Mesothelial cell of epicardium (in vitro differentiated cells): Measurements from ENCODE around the gene CADPS. TPM values are rescaled to one million over a fixed set of nuclear protein-coding genes. Genes with fewer than 3 reads are reported as not detected.

Source experiments
- DNase-seq, 2 experiments: peaks; one replicate each; pipeline ENCODE4 v3.0.0; 2021; ENCODE audit warnings: low spot score in 2 of 2; ENCODE audit not compliant: unreplicated experiment in 2 of 2
- H3K27ac Mint-ChIP-seq: 2 replicates; pipeline ENCODE4 v1.8.0; 2021; ENCODE audit warnings: mixed read lengths
- H3K27me3 Mint-ChIP-seq: 2 replicates; pipeline ENCODE4 v1.8.0; 2021; ENCODE audit warnings: low read depth, mixed read lengths
- H3K36me3 Mint-ChIP-seq: 2 replicates; pipeline ENCODE4 v1.8.0; 2021; ENCODE audit warnings: mixed read lengths
- H3K4me1 Mint-ChIP-seq: 2 replicates; pipeline ENCODE4 v1.8.0; 2021; ENCODE audit warnings: mixed read lengths
- H3K4me3 Mint-ChIP-seq: 2 replicates; pipeline ENCODE4 v1.8.0; 2021; ENCODE audit warnings: mild to moderate bottlenecking, moderate library complexity, mixed read lengths
- H3K9me3 Mint-ChIP-seq: 2 replicates; pipeline ENCODE4 v1.8.0; 2021; ENCODE audit warnings: mixed read lengths
- total RNA-seq: library from RNA; stranded (reverse); gene quantifications from 3 replicates; pipeline ENCODE4 v1.2.1, GENCODE V29; 2021
- TF ChIP-seq, protein P1 (sequence below): fragments of 200-600 bp; sonication (generic); IDR thresholded peaks from one replicate; pipeline ENCODE4 v1.5.0; 2021; ENCODE audit warnings: antibody characterized with exemption; ENCODE audit not compliant: unreplicated experiment

CADPS gene
- total RNA-seq, 1 donor from 2014 or later = 4.2 TPM

DNA sequence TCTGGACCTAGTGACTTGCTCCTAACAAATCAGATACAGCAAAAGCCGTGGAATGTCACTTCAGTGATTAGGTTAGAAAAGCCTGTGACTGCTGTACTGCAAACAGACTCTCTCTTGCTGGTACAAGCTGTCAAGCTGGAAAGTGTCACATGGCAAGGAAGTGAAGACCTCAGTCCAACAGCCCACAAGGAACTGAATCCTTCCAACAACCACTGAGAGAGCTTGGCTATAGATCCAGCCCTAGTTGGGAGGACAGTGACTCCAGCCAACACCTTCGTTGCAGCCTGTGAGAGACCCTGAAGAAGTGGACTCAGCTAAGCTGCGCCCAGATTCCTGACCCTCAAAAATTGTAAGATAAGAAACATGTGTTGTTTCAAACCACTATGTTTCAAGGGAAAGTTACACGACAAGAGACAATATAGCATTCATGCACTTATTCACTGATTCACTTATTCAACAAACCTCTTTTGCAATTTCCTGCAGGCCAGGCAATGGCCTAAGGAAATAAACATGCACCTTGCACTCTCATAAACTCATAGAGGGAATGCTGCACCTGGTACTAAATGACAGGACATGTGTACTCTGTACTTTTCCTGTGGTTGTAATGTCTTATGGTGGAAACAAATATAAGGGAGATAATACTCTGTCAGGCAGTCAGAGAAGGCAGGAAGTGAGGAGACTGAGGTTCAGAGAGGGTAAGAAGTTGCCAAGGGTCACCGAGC lies 142.9 kb downstream of the CADPS start:
- TF ChIP-seq, protein P1, sequence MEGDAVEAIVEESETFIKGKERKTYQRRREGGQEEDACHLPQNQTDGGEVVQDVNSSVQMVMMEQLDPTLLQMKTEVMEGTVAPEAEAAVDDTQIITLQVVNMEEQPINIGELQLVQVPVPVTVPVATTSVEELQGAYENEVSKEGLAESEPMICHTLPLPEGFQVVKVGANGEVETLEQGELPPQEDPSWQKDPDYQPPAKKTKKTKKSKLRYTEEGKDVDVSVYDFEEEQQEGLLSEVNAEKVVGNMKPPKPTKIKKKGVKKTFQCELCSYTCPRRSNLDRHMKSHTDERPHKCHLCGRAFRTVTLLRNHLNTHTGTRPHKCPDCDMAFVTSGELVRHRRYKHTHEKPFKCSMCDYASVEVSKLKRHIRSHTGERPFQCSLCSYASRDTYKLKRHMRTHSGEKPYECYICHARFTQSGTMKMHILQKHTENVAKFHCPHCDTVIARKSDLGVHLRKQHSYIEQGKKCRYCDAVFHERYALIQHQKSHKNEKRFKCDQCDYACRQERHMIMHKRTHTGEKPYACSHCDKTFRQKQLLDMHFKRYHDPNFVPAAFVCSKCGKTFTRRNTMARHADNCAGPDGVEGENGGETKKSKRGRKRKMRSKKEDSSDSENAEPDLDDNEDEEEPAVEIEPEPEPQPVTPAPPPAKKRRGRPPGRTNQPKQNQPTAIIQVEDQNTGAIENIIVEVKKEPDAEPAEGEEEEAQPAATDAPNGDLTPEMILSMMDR = no peak
- Mint-ChIP-seq H3K27me3 (peaks cover 30% of the 10 kb centered on the region), H3K4me1 (no peaks in the 10 kb centered on the region), H3K36me3 (no peaks in the 10 kb centered on the region), H3K27ac (no peak overlapping the region), H3K9me3 (no peaks in the 10 kb centered on the region), H3K4me3 (no peak overlapping the region)
- DNase-seq = no peak

DNA sequence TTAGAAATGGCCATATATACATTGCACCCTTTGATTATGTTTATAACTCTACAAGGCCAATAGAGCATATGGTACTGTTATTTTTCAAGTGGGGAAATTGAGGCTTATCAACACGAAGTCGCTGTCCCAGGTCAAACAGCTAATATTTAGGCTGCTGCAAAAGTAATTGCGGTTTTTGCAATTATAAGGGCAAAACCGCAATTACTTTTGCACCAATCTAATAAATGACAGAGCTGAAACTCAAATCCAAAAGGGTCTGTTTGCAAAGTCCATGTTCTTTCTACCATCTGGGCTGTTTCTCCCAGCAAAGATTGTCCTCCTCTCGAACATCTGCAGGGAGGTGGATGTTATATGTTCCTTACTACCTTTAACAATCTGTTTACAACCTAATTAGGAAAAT lies 147.2 kb downstream of the CADPS start:
- DNase-seq = no peak
- no peak overlapping the region for H3K4me3 Mint-ChIP-seq
- no peaks in the 10 kb centered on the region for H3K36me3 Mint-ChIP-seq
- H3K27me3 Mint-ChIP-seq = peaks cover 56% of the 10 kb centered on the region
- no peaks in the 10 kb centered on the region for H3K9me3 Mint-ChIP-seq
- H3K27ac Mint-ChIP-seq = no peak overlapping the region
- TF ChIP-seq, protein P1 = no peak
- no peaks in the 10 kb centered on the region for H3K4me1 Mint-ChIP-seq

DNA sequence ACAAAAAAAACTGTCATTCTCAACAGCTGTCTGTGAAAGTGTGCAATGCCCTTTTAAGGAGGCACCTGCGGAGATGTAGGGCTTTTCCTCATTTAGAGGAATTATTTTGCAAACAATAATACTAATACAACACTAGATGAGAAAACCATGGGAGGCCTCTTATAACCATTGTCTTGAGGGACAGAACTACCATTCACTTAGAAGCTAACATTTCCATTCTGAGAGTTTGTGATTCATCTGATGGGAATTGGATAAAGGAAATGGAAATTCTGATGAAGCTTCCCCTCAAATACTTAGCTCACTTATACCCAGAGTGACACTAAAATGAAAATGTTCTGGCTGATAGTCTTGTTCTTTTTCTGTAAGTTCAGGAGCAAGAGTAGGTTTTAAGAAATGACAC lies 147.7 kb downstream of the CADPS start:
- DNase-seq = no peak
- Mint-ChIP-seq H3K36me3 (no peaks in the 10 kb centered on the region), H3K9me3 (no peaks in the 10 kb centered on the region), H3K27me3 (peaks cover 56% of the 10 kb centered on the region), H3K27ac (no peak overlapping the region), H3K4me3 (no peak overlapping the region), H3K4me1 (no peaks in the 10 kb centered on the region)
- TF ChIP-seq, protein P1 = no peak

DNA sequence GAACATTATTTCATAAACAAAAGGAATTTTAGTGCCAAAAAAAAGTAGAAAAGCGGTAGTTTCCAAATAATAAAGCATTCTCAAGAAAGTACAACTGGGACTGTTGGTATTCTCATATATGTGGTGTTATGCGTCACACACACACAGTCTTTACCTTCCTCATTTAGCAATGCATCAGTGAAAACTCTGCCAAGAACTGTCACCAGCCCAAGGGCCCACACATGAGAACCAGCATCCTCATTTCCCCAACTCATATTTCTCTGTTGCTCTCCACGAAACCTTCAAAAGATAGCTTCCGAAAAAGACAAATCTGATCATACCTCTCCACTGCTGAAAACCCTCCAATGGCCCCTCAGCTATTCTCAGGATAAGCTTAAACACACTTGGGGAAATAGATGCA lies 150.7 kb downstream of the CADPS start:
- Mint-ChIP-seq H3K9me3 (no peaks in the 10 kb centered on the region), H3K27me3 (peaks cover 59% of the 10 kb centered on the region), H3K36me3 (no peaks in the 10 kb centered on the region), H3K4me1 (no peaks in the 10 kb centered on the region), H3K27ac (no peak overlapping the region), H3K4me3 (no peak overlapping the region)
- TF ChIP-seq, protein P1 = no peak
- no peak for DNase-seq

DNA sequence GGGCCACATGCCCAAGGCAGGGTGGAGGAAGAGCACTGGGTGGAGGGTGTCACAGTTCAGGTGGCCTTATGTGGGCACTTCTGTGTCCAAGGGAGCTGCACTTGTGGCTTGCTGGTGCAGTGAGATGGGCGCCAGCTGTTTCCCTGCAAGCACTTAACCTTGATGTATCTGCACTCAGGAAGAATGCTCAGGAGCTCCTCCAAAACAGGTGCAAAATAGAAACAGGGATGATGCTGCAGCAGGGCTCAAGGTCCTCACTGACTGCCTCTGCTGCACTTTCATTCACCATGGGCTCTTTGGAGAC lies 151.3 kb downstream of the CADPS start:
- DNase-seq = no peak
- no peaks in the 10 kb centered on the region for H3K4me1 Mint-ChIP-seq
- H3K4me3 Mint-ChIP-seq = no peak overlapping the region
- H3K9me3 Mint-ChIP-seq = no peaks in the 10 kb centered on the region
- H3K27me3 Mint-ChIP-seq = peaks cover 59% of the 10 kb centered on the region
- H3K36me3 Mint-ChIP-seq = no peaks in the 10 kb centered on the region
- TF ChIP-seq, protein P1 = no peak
- H3K27ac Mint-ChIP-seq = no peak overlapping the region
